T47D (cell line): Measurements from ENCODE around the gene TTC23.

Experiments
- DNase-seq, 2 experiments: peaks; one replicate each; pipeline versions ENCODE4 v3.0.0 to v3.0.0-alpha.2; 2011 to 2012; ENCODE audit warnings: low read depth in 1 of 2, low spot score in 1 of 2
- JUND ChIP-seq: IDR thresholded peaks from 2 replicates; pipeline ENCODE4 v1.6.1; 2012; ENCODE audit warnings: low read depth
- in situ Hi-C: cut with HindIII; loops from 2 replicates; pipeline ENCODE4 v1.10.0; 2016; ENCODE audit warnings: low sequenced_read_pairs, low pct_unique_long_range_greater_than_20kb

TTC23 gene

DNA sequence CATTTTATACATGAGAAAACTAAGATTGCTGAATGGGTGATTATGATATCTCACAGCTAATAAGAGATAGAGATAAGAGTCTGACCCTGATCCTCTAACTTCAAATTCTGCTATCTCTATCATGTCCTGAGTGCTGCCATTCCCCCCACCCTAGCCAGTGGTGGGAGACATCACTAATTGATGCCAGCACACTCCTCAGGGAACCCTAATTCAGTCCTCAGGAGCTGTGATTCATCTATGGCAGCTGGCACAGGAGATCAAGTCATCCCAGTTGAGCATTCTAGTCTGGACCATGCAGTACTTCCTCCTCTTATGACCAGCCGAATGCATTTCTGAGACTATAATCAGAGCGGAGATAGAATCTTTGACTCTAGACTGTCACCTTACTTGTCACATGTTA lies 72.6 kb downstream of the TTC23 start:
- DNase-seq, result no peak
- in situ Hi-C loops, result no loop called here
- TF ChIP-seq JUND, result no peak

DNA sequence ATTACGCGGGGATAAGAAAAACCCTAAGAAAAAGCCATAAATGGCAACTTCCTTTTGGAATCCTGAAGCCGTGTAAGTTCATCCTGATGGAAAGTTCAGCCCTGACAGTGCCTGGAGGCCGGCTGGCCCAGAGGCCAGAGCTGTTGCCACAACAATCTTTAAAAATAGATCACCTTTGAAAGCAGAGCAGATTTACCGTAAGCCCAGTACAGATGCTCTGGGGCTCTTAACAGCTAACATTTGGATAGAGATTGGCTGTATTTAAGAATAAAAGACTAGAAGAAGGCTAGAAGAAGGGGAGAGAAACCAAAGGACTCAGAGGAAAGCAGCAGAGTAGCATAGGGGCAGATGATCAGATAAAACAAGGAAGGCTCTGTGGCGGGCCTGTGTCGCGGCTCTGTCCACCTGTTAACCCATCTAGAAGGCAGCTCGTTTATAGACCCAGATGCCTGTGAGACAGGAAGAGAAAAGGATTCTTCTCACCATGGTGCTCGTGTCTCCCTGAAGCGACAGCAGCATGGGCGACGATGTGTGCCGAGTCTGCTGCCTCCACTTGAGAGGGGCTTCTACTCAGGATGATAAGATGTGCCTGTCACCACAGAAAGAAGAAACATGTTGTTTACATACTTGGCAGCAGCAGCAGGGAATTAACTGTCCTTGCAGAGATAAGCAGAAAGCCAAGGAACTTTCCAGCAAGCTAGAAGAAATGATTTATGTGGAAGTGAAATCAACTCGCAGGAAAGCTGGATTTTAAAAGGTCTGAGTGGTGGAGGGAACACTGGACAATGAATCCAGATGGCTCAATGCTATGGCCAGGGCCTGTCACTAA lies 74.6 kb downstream of the TTC23 start:
- TF ChIP-seq JUND, result no peak
- DNase-seq, result no peak
- in situ Hi-C loops, result no loop called here

DNA sequence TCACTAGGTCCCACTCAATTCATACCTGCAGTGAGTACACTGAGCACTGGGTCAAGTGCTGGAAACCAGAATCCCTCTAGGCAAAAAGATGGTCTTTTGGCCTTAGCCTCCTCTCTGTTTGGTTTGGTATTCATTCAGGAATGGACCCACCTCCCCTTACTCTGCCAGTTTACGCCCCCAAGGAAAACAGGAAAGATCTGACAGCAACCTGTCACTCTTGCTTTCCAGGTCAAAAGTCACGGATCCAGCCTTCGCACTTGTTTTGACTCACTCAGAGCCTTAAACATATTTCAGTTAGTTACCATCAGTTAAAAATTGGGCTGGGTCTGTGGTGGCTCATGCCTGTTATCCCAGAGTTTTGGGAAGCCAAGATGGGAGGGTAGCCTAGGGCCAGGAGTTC lies 76.4 kb downstream of the TTC23 start:
- no peak for TF ChIP-seq JUND
- DNase-seq, result no peak
- in situ Hi-C loops, result no loop called here

DNA sequence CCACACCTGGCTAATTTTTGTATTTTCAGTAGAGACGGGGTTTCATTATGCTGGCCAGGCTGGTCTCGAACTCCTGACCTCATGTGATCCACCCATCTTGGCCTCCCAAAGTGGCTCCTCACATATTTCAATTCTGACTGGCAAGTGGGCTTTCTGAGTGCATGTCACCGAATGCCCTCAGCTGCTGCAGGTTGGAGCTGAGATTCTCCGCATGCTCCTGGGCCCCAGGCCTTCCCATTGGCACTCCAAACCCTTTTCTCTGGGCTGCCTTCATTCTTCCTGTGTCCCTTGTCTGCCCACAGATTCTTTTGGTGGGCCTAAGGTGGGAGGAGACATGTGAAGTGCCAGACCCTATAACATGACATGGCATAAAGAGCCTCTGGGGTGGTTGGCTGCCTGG lies 77.2 kb downstream of the TTC23 start:
- no peak for TF ChIP-seq JUND
- in situ Hi-C loops, result no loop called here

DNA sequence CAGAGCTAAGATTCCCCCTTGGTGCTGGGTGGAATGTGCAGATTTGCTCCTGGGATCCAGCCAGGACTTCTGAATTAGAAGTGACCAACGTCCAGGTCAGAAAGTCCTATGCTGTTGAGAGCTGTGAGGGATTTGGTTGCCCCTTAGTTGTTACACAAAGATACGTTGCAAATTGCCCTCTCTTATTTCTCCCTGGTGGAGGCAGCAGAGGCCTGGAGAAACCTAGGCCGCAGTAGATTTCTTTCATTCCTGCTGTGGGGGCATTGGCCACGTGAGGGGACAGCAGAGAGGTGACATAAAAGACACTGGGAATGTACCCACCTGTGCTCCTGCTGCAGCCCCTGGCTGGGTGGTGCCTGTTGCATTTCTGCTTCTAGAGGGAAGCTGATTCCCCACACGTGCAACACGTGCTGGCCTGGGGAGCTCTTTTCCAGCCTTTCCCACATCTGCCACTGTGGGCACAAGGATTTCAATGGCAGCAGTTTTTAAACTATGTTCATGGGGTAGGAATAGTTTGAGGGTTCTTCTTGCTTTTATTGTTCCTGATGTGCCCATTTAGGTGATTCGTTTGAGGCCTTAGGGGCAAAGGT lies 78.8 kb downstream of the TTC23 start:
- DNase-seq, result no peak
- TF ChIP-seq JUND, result no peak
- in situ Hi-C loops, result no loop called here

More for the DNA sequence above, 77.2 kb downstream of the TTC23 start:
- DNase-seq, result no peak

DNA sequence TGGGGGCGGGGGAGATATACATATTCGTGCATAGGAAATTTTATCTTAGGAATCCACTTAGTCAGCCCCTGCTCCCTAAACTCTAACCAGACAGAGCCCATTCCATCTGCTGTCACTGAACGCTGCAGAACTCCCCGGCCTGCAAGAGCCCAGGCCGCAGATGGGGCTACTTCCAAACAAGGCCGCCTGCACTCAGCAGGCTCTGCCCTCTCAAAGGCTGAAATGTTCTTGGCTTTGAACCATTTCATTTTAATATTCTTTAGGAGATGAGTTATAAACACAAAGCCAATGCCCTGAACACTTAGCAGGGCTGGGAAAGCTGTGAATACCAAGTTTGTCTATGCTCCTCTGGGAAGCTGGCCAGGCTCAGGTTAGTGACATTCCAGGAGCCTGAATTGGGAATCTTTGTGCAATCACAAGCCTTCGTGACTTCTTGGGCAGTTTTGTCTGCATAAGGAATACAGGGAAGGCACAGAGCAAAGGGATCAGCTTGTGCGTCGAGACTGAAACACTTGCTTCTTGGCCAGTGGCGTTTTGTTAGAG lies 79.5 kb downstream of the TTC23 start:
- no peak for DNase-seq
- in situ Hi-C loops, result no loop called here
- no peak for TF ChIP-seq JUND

DNA sequence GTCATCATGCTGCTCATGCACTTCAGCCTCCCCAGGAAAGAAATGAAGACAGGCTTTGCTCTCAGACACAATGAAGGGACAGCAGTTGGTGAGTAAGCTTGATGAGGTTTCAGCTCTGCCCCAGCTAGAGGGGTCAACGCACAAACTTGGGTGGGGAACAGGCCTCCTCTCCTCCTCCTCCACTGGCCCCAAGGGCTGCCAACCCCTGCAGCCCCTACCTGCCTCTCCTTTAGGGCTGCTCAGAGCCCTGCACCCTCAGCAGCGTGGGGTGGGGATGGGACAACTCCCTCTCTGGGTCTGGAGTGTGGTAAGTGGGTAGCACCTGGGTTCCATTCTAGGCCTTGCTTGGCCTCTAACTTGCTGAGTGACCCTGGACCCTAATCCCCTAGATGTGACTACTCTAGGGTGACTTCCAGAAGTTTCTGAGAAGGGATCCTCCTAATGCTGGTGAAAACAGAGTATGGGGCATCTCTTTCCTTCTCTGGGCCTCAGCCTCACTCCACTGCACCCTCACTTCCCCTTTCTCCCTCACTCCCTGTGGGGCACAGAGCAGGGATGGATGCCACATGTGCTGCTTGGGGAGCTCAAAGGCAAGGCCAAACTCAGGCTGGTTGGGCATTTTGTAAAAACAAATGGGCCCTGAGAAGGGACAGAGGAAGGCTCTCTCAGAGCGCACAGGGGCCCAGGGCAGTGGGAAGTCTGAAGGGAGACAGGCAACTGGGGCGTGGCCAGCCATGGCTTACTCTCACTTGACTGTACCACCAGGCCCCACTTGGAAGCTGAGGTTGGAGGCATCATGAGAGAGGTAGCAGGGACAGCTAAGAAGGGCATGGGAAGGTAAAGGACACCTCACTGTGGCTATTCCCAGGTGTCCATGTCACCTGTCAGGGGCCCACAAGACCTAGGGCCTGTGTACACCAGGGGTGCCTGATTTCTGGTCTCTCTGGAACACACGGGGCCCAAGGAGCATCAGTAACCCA lies 80.5 kb downstream of the TTC23 start:
- no peak for DNase-seq
- no peak for TF ChIP-seq JUND
- in situ Hi-C loops, result no loop called here

DNA sequence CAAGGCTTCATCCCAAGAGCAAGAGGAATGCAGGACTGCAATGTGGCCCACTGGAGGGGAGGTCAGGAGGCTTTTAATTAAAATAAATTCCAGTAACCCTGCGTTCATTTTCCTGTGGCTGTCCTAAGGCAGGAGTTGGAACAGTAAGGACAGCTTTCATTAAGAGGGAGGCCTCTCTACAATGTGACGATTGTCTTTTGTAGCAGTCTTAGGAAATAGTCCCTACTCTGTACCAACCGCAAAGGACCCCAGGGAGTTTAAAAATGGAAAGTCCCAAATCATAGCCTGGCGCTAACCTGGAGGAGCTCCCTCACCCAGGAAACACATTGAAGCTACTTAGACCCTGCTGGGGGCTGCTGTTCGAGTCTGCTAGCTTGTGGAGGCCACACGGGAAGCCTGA lies 81.7 kb downstream of the TTC23 start:
- in situ Hi-C loops, result no loop called here
- no peak for TF ChIP-seq JUND
- no peak for DNase-seq

DNA sequence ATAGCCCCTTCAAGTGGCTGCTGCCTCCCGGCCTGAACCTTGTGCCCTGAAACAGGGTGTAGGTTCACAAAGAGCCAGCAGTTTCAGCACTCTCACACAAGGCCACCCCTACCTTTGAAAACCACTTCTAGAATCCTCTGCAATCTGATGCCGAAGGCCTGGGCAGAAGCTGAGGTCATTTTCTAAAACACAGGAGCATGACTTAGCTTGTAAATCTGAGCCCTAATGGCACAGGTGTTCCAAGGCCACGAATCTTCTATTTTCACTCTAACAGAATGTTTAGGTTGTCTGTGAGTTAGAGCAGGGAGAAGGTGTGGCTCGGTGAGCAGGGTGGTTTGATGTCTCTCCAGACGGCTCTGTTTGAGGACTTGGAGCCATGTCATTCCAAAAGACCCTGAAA lies 82.2 kb downstream of the TTC23 start:
- in situ Hi-C loops, result no loop called here
- no peak for TF ChIP-seq JUND
- DNase-seq, result no peak

DNA sequence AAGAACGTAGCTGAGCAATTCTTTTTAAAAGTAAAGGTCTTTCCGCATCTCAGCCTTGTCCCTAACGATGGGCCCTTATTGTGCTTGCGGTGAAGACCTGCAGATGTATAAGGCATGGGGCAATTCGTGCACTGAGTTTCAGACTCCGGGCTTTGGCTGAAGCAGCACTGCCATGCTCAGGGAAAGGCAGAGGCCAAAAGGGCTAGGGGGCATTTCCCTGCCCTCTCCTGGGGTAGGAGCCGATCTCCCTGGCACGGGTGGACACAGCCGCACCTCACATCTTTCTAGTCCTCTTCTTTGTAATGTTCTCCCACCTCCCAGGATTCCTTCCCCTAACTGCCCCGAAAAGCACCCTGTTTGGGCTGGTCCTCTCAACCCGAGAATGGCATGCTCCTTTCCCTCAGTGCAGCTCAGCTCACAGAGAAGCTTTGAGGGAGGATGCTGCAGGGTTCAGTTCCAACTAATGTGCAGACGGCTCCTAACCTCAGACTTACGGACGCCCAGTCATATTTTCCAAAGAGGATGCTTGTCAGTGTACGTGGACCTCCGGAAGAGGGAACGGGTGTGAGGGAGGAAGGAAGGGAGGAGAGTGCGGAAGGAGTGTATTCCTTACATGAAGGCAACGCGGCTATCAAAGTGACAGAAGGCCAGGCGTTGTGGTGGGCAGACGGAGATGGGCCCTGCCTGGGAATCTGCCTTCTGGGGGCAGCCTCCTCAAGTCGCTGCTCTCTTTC lies 83.3 kb downstream of the TTC23 start:
- in situ Hi-C loops, result no loop called here
- DNase-seq, result no peak
- TF ChIP-seq JUND, result no peak

DNA sequence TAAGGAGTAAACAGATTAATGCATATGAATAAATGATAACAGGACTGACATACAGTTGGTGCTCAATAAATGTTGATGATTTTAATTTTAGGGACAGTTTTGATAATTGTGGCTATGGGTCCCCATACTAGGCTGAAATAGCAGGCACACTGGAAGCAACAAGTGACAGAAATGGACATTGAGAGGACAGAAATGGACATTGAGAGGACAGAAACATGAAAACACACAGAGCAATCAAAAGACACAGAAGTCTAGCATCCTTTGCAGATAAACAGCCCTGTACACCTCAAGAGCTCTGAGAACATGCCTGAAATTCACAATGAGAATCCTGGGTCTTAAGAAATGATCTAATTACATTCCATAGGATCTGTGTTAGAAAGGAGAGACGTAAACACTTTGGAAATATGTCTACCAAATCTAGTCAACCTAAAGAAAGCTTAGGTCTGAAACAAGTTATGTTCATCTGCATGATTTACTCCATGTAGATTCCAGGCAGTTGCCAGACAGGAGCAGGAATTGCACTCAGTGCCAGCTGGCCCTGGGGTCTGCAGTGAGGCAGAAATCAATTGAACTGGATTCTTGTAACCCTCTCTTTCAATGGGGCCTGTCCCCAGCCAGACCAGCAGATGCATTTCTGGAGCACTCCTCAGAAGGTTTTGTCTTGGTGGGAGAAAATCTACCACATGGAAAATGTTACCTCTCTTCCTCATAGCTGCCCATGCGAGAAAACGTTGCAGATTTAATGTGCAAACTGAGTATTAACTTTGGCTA lies 84.2 kb downstream of the TTC23 start:
- TF ChIP-seq JUND, result no peak
- in situ Hi-C loops, result no loop called here
- no peak for DNase-seq

DNA sequence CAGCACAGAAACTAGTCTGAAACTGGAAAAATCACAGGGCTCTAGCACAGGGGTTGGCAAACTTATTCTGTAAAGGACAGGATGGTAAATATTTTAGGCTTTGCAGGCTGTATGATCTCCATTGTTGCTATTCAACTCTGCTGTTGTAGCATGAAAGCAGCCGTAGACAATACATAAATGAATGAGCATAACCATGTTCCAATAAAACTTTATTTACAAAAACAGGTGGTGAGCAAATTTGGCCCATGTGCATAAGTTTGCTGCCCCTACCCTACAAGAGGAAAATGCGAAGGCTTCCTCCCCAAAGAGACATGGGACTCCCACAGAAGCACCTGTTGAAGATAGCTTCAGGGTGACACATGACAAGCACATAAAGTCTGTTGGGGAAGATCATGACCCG lies 85.3 kb downstream of the TTC23 start:
- in situ Hi-C loops, result no loop called here
- DNase-seq, result no peak
- TF ChIP-seq JUND, result no peak
